ENCODE measurements around the gene MMP14. TPM values are rescaled to one million over a fixed set of nuclear protein-coding genes. Genes with fewer than 3 reads are reported as not detected.

Gene MMP14
- total and polyA plus RNA-seq, 2 of the 13 experiments (the other 11 are each of a cell fraction or from before 2014, with no cell fraction given), result 5.2 to 9.8 TPM

- no peak for TF ChIP-seq ZNF607 (CRISPR knock-in tag; IDR thresholded peaks at IDR 0.05; ENCODE audit: borderline replicate concordance)
- peak; percentile 57; the same call in 1 of the 2 replicates for TF ChIP-seq KLF11 (CRISPR knock-in tag; IDR thresholded peaks at IDR 0.05)
- 0 out of 2 replicates have a peak, but pooled peaks have one; percentile 13 for TF ChIP-seq ZNF549 (CRISPR knock-in tag; IDR thresholded peaks at IDR 0.05)
- TF ChIP-seq TEAD2 (CRISPR knock-in tag; IDR thresholded peaks at IDR 0.05), result no peak
- TF ChIP-seq ATM (IDR thresholded peaks at IDR 0.05; ENCODE audit: borderline replicate concordance), result no peak
- no peak for TF ChIP-seq PREB (CRISPR knock-in tag; IDR thresholded peaks at IDR 0.05)
- TF ChIP-seq, protein P1, sequence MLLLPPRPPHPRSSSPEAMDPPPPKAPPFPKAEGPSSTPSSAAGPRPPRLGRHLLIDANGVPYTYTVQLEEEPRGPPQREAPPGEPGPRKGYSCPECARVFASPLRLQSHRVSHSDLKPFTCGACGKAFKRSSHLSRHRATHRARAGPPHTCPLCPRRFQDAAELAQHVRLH (CRISPR knock-in tag; IDR thresholded peaks at IDR 0.05; ENCODE audit: borderline replicate concordance, low read depth), result peak; percentile 92; the same call in 1 of the 2 replicates
- no peak for TF ChIP-seq PAWR (CRISPR knock-in tag; IDR thresholded peaks at IDR 0.05; ENCODE audit: borderline replicate concordance)
- no peak for TF ChIP-seq ZUFSP (CRISPR knock-in tag; IDR thresholded peaks at IDR 0.05; ENCODE audit: borderline replicate concordance)
- TF ChIP-seq, protein P2, sequence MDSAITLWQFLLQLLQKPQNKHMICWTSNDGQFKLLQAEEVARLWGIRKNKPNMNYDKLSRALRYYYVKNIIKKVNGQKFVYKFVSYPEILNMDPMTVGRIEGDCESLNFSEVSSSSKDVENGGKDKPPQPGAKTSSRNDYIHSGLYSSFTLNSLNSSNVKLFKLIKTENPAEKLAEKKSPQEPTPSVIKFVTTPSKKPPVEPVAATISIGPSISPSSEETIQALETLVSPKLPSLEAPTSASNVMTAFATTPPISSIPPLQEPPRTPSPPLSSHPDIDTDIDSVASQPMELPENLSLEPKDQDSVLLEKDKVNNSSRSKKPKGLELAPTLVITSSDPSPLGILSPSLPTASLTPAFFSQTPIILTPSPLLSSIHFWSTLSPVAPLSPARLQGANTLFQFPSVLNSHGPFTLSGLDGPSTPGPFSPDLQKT (CRISPR knock-in tag; IDR thresholded peaks at IDR 0.05; ENCODE audit: borderline replicate concordance), result no peak
- TF ChIP-seq ZBTB10 (CRISPR knock-in tag; IDR thresholded peaks at IDR 0.05; ENCODE audit: borderline replicate concordance), result no peak; the same call in 1 of the 2 replicates
- TF ChIP-seq HDAC6 (IDR thresholded peaks at IDR 0.05; ENCODE audit: low read depth, low read length), result no peak
- no peak for TF ChIP-seq ZNF503 (CRISPR knock-in tag; IDR thresholded peaks at IDR 0.05)
- TF ChIP-seq ATRX (CRISPR knock-in tag; IDR thresholded peaks at IDR 0.05; ENCODE audit: borderline replicate concordance), result no peak
- TF ChIP-seq ZNF720 (CRISPR knock-in tag; IDR thresholded peaks at IDR 0.05), result no peak
- no peak for TF ChIP-seq CAMTA2 (CRISPR knock-in tag; IDR thresholded peaks at IDR 0.05; ENCODE audit: borderline replicate concordance)
- TF ChIP-seq ZNF800 (CRISPR knock-in tag; IDR thresholded peaks at IDR 0.05), result no peak; the same call in 1 of the 2 replicates
- peak; percentile 83 for TF ChIP-seq GZF1 (CRISPR knock-in tag; IDR thresholded peaks at IDR 0.05)
- no peak for TF ChIP-seq ZKSCAN1 (IDR thresholded peaks at IDR 0.05; ENCODE audit: low read length)
These were observed 13.8 kb upstream of the MMP14 start (continued) for GRCh38 chr14:22822571-22823098.
